ENCODE data around the gene ISCA2. TPM values are rescaled to one million over a fixed set of nuclear protein-coding genes. Genes with fewer than 3 reads are reported as not detected.

Gene ISCA2
- total and polyA plus RNA-seq, 2 donors (not counting 3 experiments of a cell fraction or from before 2014, with no cell fraction given): 22.6 to 25.7 TPM

- ChIA-PET POLR2A (no interaction called here), CTCF (no interaction called here)
- Histone ChIP-seq H3K36me3 (ENCODE audit: control insufficient read depth in 2 of 2, extremely low read depth in 1 of 2, insufficient read depth in 2 of 2, low read length in 2 of 2) (peaks cover 22 to 42% of the 10 kb centered on the region in 2 experiments), H3K27me3 (ENCODE audit: control insufficient read depth in 2 of 2, insufficient read depth in 2 of 2, low read length in 2 of 2) (no peaks in the 10 kb centered on the region), H3K4me2 (ENCODE audit: insufficient read depth, low read length) (no peak overlapping the region), H3K4me1 (ENCODE audit: control insufficient read depth, extremely low read depth, insufficient read depth, low read length) (no peaks in the 10 kb centered on the region), H3K9ac (replicated peaks; ENCODE audit: extremely low read depth, insufficient read depth, low read length) (no peak overlapping the region), H4K20me1 (replicated peaks; ENCODE audit: control insufficient read depth, extremely low read depth, insufficient read depth, low read length) (no peaks in the 10 kb centered on the region), H2AFZ (ENCODE audit: low read depth, low read length) (no peak overlapping the region), H3K79me2 (ENCODE audit: control insufficient read depth, insufficient read depth, low read length) (no peaks in the 10 kb centered on the region), H3K9me1 (replicated peaks; ENCODE audit: control insufficient read depth, extremely low read depth, insufficient read depth, low read length) (no peaks in the 10 kb centered on the region), H3K4me3 (replicated peaks in 1 of 3; ENCODE audit: insufficient read depth in 1 of 3, low read depth in 1 of 3, low read length in 3 of 3) (no peak overlapping the region), H3K9me3 (replicated peaks; ENCODE audit: control insufficient read depth, insufficient read depth, low read length) (no peaks in the 10 kb centered on the region), H3K27ac (ENCODE audit: insufficient read depth, low read depth, low read length) (no peak overlapping the region)
- BruUV-seq (replicated peaks): no TSS peak
- FAIRE-seq (no peak), DNase-seq (ENCODE audit: low read depth, low spot score) (no peak)
- intact Hi-C loops (cut with micrococcal nuclease): no loop called here
- TF ChIP-seq POLR2AphosphoS5 (IDR thresholded peaks at IDR 0.05; ENCODE audit: insufficient read depth, low read depth, low read length): no peak
- TF ChIP-seq GATA2 (IDR thresholded peaks at IDR 0.05; ENCODE audit: insufficient read depth, insufficient read length, low read depth, low read length): no peak
- TF ChIP-seq EZH2 (IDR thresholded peaks at IDR 0.05; ENCODE audit: borderline replicate concordance, low read depth, low read length, severe bottlenecking): no peak
- no peak for TF ChIP-seq MAX (IDR thresholded peaks at IDR 0.05; ENCODE audit: insufficient read depth, insufficient read length)
- TF ChIP-seq CTCF (IDR thresholded peaks at IDR 0.05; ENCODE audit: extremely low read depth in 1 of 2, insufficient read depth in 1 of 2, low read depth in 1 of 2, low read length in 2 of 2): no peak
- dilution Hi-C loops (cut with MboI; ENCODE audit: extremely low pct_ligation_motif_present, low sequenced_read_pairs): no loop called here
Observed at GRCh38 chr14:74519316-74520074, 25.9 kb downstream of the ISCA2 start.
